SJCRH30 (cell line): Measurements from ENCODE around the gene ILDR1. TPM values are rescaled to one million over a fixed set of nuclear protein-coding genes. Genes with fewer than 3 reads are reported as not detected.

Experiments used
- DNase-seq, 2 experiments: peaks; one replicate each; pipeline ENCODE4 v3.0.0-alpha.2; 2015 to 2020
- H3K27ac ChIP-seq: fragments of 250-450 bp; sonication (Bioruptor Pico); 2 replicates; pipeline ENCODE4 v1.5.1; 2020; ENCODE audit warnings: mild to moderate bottlenecking, moderate library complexity
- H3K27me3 ChIP-seq: fragments of 250-450 bp; sonication (Bioruptor Pico); 2 replicates; pipeline ENCODE4 v1.5.1; 2020; ENCODE audit warnings: mild to moderate bottlenecking, moderate library complexity
- H3K36me3 ChIP-seq: fragments of 250-450 bp; sonication (Bioruptor Pico); 2 replicates; pipeline ENCODE4 v1.5.1; 2020; ENCODE audit warnings: mild to moderate bottlenecking, moderate library complexity
- H3K4me1 ChIP-seq: fragments of 250-450 bp; sonication (Bioruptor Pico); 2 replicates; pipeline ENCODE4 v1.5.1; 2020; ENCODE audit warnings: mild to moderate bottlenecking, moderate library complexity
- H3K4me3 ChIP-seq: fragments of 250-450 bp; sonication (Bioruptor Pico); 2 replicates; pipeline ENCODE4 v1.5.1; 2020; ENCODE audit warnings: mild to moderate bottlenecking, moderate library complexity
- H3K9me3 ChIP-seq: fragments of 250-450 bp; sonication (Bioruptor Pico); replicated peaks from 2 replicates; pipeline ENCODE4 v1.5.1; 2020; ENCODE audit warnings: mild to moderate bottlenecking, moderate library complexity
- total RNA-seq: library from RNA; depleted of rRNA; stranded (reverse); fragments of >200 nt; shearing (Covaris generic); gene quantifications from 2 replicates; pipeline ENCODE4 v1.2.3, GENCODE V29; 2014

ILDR1 gene
- total RNA-seq, 1 experiment from 2014 or later: not detected

- no peak overlapping the region for H3K27ac ChIP-seq
- no peaks in the 10 kb centered on the region for H3K36me3 ChIP-seq
- H3K4me1 ChIP-seq: no peaks in the 10 kb centered on the region; the same call in 1 of the 2 replicates
- peak in 1 of 2 experiments; percentile 10 for DNase-seq
- H3K9me3 ChIP-seq: no peaks in the 10 kb centered on the region
- no peak overlapping the region for H3K4me3 ChIP-seq
- no peaks in the 10 kb centered on the region for H3K27me3 ChIP-seq
Measured at GRCh38 chr3:122004107-122004506, 17.9 kb downstream of the ILDR1 start.

- no peak overlapping the region for H3K4me3 ChIP-seq
- no peaks in the 10 kb centered on the region; the same call in 1 of the 2 replicates for H3K4me1 ChIP-seq
- H3K36me3 ChIP-seq: no peaks in the 10 kb centered on the region
- peaks cover 4% of the 10 kb centered on the region; the same call in 1 of the 2 replicates for H3K27me3 ChIP-seq
- H3K27ac ChIP-seq: no peak overlapping the region
- H3K9me3 ChIP-seq: no peaks in the 10 kb centered on the region
- no peak for DNase-seq
Measured at GRCh38 chr3:122003606-122004005, 18.4 kb downstream of the ILDR1 start.

DNA sequence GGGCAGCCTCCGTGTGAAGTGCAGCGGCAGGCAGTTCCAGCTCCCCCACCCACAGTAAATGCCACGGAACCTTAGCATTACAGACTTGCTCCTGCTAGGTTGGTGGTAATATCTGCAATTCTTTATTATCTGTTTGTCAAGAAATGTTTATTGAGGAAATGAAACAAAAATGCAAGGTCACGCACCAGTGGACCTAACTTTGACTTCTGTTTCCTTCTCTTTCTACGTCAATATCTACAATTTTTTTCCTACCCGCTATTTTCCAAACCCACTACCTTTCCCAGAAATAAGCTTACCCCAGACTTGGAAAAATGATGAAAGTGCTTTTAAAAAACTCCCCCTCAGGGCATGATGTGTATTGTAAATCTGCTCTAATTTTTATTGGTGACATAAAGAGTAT lies 18.9 kb downstream of the ILDR1 start:
- peaks cover 4% of the 10 kb centered on the region; the same call in 1 of the 2 replicates for H3K27me3 ChIP-seq
- H3K9me3 ChIP-seq: no peaks in the 10 kb centered on the region
- H3K4me1 ChIP-seq: no peaks in the 10 kb centered on the region; the same call in 1 of the 2 replicates
- DNase-seq: no peak
- H3K4me3 ChIP-seq: no peak overlapping the region
- H3K36me3 ChIP-seq: no peaks in the 10 kb centered on the region
- H3K27ac ChIP-seq: no peak overlapping the region

GRCh38 chr3:122002611-122003010 lies 19.4 kb downstream of the ILDR1 start:
- no peak for DNase-seq
- Histone ChIP-seq H3K36me3 (no peaks in the 10 kb centered on the region), H3K4me3 (no peak overlapping the region), H3K27me3 (peaks cover 4% of the 10 kb centered on the region; the same call in 1 of the 2 replicates), H3K27ac (no peak overlapping the region), H3K9me3 (no peaks in the 10 kb centered on the region), H3K4me1 (no peaks in the 10 kb centered on the region; the same call in 1 of the 2 replicates)

DNA sequence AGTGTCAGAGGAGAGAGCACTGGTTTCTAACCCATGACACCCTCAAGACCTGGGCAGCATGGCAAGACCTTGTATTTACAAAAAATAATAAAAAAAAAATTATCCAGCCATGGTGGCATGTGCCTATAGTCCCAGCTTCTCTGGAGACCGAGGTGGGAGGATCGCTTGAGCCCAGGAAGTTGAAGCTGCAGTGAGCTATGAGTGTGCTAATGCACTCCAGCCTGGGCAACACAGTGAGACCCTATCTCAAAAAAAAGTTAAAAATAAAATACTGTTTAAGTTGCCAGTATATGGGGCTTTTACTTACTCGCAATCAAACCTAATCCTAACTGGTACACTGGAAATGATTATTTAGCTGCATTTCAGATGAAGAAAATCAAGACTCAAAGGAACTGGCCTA lies 20.2 kb downstream of the ILDR1 start:
- H3K9me3 ChIP-seq: no peaks in the 10 kb centered on the region
- H3K27me3 ChIP-seq: peaks cover 4% of the 10 kb centered on the region; the same call in 1 of the 2 replicates
- no peak for DNase-seq
- H3K27ac ChIP-seq: no peak overlapping the region
- no peak overlapping the region for H3K4me3 ChIP-seq
- H3K36me3 ChIP-seq: no peaks in the 10 kb centered on the region
- H3K4me1 ChIP-seq: no peaks in the 10 kb centered on the region; the same call in 1 of the 2 replicates

DNA sequence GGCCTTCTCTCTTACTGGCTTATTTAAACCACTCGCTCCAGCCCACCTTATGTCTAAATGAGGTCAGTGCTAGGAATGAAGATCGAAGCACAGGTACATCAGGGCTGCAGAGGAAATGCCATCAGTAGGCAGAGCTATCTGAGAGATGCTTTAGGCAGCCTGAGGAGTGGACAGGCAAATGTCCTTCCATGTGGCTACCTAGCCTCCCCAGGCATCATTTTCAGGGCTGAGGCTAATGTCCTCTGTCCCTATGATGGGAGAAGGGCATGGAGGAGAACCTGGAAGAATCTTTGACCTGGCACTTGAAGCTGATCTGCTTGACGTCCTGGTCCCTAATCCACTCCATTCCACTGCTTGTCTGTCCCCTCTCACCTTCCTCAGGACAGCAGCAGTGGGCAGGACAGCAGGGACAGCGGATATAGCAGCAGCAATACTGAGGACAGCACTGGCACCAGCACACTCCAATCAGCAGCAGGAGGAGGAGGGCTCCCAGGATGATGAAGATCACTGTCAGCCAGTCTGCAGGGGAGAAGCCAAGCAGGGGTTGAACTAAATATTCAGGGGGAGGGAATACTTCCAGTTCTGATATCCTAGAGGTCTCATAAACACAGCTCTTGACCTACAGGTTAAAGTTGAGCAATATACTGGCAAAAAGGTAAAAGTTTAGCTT lies 21.0 kb downstream of the ILDR1 start:
- no peak overlapping the region for H3K27ac ChIP-seq
- H3K4me3 ChIP-seq: no peak overlapping the region
- peak in 1 of 2 experiments; percentile 14 for DNase-seq
- peaks cover 4% of the 10 kb centered on the region; the same call in 1 of the 2 replicates for H3K27me3 ChIP-seq
- H3K4me1 ChIP-seq: no peaks in the 10 kb centered on the region; the same call in 1 of the 2 replicates
- H3K36me3 ChIP-seq: no peaks in the 10 kb centered on the region
- no peaks in the 10 kb centered on the region for H3K9me3 ChIP-seq

- Histone ChIP-seq H3K4me1 (no peaks in the 10 kb centered on the region; the same call in 1 of the 2 replicates), H3K4me3 (no peak overlapping the region), H3K27me3 (peaks cover 4% of the 10 kb centered on the region; the same call in 1 of the 2 replicates)
Measured at GRCh38 chr3:121999931-122000330, 22.1 kb downstream of the ILDR1 start.

DNA sequence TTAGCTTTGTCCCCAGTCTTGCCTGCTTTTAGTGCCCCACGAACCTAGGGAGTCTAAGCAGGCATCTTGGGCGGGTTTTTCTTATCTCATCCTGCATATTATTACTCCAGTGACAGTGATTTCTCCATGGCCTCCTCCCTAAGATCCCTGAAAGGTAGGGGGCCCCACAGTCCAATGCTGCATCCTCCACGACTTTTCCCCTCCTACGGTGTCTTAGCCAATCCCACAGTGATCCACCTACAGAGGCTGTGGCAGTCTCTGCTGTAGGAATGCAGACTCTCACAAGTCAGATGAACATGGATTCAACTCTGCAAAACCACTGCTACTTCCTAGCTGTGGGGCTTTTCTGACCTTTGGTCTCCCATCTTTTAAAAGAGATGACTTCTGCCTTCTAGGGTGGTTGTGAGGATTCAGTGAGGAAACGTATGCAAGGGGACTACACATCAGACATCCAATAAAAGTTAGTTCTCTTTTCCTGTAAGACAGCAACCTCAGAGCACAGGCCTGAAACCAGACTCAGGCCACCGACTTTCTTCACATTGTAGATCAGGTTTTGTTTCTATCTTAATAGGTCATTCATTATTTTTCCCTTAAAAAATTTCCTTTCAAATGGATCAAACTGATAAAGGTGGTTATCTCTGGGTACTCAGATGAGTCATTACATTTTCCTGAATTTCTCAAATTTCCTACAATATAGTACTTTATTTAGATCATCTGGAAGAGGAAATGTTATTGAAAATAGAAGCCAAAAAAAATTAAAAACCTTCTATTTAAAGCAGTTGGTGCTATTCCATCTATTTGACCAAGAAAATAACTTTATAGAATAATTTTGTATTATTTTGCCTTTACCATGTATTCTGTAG lies 23.2 kb downstream of the ILDR1 start:
- no peaks in the 10 kb centered on the region for H3K9me3 ChIP-seq
- DNase-seq: no peak
- H3K36me3 ChIP-seq: no peaks in the 10 kb centered on the region
- H3K4me1 ChIP-seq: no peaks in the 10 kb centered on the region; the same call in 1 of the 2 replicates
- no peak overlapping the region for H3K27ac ChIP-seq
- H3K4me3 ChIP-seq: no peak overlapping the region
- peaks cover 4% of the 10 kb centered on the region; the same call in 1 of the 2 replicates for H3K27me3 ChIP-seq

More at GRCh38 chr3:121999931-122000330, 22.1 kb downstream of the ILDR1 start:
- Histone ChIP-seq H3K9me3 (no peaks in the 10 kb centered on the region), H3K36me3 (no peaks in the 10 kb centered on the region), H3K27ac (no peak overlapping the region)
- DNase-seq: no peak

DNA sequence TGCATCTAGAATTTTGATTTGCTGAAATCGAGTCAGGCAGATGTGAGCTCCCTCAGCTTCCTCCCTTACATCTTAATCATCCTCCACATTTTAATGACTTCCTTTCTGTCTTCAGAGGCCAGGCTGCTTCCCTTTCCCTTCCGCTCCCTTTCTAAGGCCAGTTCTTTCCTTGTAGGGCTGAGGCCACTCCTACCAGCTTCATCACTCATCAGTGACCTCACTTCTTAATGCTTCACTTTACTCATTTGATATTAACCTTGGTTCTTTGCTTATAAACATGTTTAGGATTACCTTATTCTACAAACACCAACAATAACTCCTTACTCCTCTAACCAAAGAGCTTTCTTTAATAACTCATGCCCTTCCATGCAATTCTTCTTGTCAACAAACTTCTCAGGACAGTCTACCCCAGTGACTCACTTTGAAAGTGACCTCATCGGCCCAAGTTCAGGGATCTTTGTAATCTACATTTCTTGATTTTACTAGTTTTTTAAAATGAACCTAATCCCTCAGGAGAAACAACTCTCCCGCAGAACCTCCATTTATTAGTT lies 23.9 kb downstream of the ILDR1 start:
- Histone ChIP-seq H3K4me3 (no peak overlapping the region), H3K36me3 (no peaks in the 10 kb centered on the region), H3K27me3 (peaks cover 4% of the 10 kb centered on the region; the same call in 1 of the 2 replicates), H3K4me1 (no peaks in the 10 kb centered on the region), H3K27ac (no peak overlapping the region), H3K9me3 (no peaks in the 10 kb centered on the region)
- DNase-seq: no peak

DNA sequence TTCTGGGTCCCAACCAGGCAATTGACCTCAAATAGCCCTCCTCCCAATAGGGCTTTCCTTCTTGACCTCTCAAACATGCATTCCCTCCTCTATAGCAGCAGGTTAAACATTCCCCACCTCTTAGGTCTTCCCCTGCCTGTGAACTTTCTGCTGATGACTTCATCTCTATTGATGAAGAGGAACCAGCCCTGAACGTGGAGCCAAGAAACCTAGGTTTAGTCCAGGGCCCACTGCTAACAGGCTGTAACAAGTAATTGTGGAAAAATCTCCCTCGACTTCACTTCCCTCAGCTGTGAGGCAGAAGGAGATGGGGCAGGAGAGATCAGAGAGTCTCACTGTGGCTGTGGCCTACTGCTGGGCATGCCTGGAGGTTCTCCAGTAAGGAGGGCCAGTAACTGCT lies 24.7 kb downstream of the ILDR1 start:
- Histone ChIP-seq H3K4me1 (no peaks in the 10 kb centered on the region), H3K27ac (no peak overlapping the region), H3K27me3 (peaks cover 4% of the 10 kb centered on the region; the same call in 1 of the 2 replicates), H3K36me3 (no peaks in the 10 kb centered on the region), H3K4me3 (no peak overlapping the region), H3K9me3 (no peaks in the 10 kb centered on the region)
- no peak for DNase-seq

- Histone ChIP-seq H3K27ac (no peak overlapping the region), H3K4me1 (no peaks in the 10 kb centered on the region), H3K27me3 (peaks cover 4% of the 10 kb centered on the region; the same call in 1 of the 2 replicates), H3K4me3 (no peak overlapping the region), H3K9me3 (no peaks in the 10 kb centered on the region), H3K36me3 (no peaks in the 10 kb centered on the region)
- no peak for DNase-seq
Measured at GRCh38 chr3:121996441-121996840, 25.6 kb downstream of the ILDR1 start.

DNA sequence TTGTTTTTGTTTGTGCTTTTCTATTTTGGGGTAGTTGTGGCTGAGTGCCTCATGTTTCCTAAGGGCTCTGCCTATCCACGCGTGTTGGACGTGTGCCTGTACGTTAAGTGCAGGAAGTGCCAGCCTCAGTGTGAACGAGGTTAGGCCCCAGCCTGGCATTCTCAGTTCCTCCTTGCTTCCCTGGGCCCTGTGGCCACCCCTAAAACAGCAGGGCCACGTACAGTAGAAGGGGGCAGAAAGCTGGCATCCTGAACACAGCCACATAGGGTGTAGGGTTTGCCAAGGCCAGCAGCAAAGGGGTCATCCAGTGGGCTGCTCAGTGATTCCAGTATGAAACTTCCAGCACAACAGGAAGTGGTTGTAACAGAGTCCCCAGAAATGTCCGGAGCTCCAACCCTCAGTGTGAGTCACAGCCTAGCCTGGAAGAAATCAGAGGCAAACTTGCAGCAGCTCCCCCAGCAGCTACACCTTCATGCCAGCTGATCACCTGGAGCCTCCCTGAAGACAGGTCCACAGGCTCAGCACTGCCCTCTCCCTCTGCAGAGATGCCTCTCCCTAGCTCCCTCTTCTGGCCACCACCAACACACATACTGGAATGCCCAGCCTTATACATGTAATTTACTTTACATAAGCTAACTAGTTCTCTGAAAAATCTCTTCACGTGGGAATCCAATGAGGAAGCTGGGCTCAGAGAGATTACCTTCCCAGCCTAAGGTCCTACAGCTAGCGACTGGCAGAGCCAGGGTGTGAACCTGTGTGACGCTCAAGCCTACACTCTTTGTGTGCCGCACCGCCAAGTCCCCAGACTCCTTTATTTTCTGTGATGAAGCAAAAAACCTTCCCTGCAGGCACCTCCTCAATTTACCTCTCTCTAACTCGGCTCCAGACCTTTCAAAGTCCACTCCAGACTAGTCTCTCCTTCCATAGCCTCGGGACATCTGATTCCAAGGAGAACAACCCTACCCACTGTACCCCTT lies 26.6 kb downstream of the ILDR1 start:
- Histone ChIP-seq H3K36me3 (no peaks in the 10 kb centered on the region), H3K4me3 (no peak overlapping the region), H3K4me1 (no peaks in the 10 kb centered on the region), H3K27ac (no peak overlapping the region), H3K27me3 (peaks cover 8% of the 10 kb centered on the region; the same call in 1 of the 2 replicates), H3K9me3 (no peaks in the 10 kb centered on the region)
- DNase-seq: peak; percentile 50 to 70

GRCh38 chr3:121994551-121994950 lies 27.5 kb downstream of the ILDR1 start:
- Histone ChIP-seq H3K9me3 (no peaks in the 10 kb centered on the region), H3K4me3 (no peak overlapping the region), H3K27me3 (peaks cover 15% of the 10 kb centered on the region), H3K27ac (no peak overlapping the region), H3K36me3 (no peaks in the 10 kb centered on the region), H3K4me1 (no peaks in the 10 kb centered on the region)
- DNase-seq: no peak
